Mesangial cell (primary cell): ENCODE results near the gene KCNK1. TPM values are rescaled to one million over a fixed set of nuclear protein-coding genes. Genes with fewer than 3 reads are reported as not detected.

ENCODE experiments used
- total RNA-seq: library from RNA; depleted of rRNA; stranded (reverse); fragments of >200 nt; gene quantifications from 2 replicates; pipeline ENCODE4 v1.2.3, GENCODE V29; 2015

The KCNK1 gene
- 3.2 and 4.7 TPM in 2 replicates for total RNA-seq

GRCh38 chr1:233613252-233614172, at the start of gene KCNK1:
Gene KCNK1, plus strand, starts transcription at chr1:233614106. Its CDS starts 66 bp downstream, at chr1:233614172.

